HG02678 (cell line): ENCODE measurements around the gene CTRL.

Experiments used
- ATAC-seq: cut with Tn5 transposase; IDR thresholded peaks from one replicate; pipeline ENCODE4 v1.9.1; 2021; ENCODE audit warnings: mild to moderate bottlenecking, moderate library complexity; ENCODE audit not compliant: unreplicated experiment

The CTRL gene

DNA sequence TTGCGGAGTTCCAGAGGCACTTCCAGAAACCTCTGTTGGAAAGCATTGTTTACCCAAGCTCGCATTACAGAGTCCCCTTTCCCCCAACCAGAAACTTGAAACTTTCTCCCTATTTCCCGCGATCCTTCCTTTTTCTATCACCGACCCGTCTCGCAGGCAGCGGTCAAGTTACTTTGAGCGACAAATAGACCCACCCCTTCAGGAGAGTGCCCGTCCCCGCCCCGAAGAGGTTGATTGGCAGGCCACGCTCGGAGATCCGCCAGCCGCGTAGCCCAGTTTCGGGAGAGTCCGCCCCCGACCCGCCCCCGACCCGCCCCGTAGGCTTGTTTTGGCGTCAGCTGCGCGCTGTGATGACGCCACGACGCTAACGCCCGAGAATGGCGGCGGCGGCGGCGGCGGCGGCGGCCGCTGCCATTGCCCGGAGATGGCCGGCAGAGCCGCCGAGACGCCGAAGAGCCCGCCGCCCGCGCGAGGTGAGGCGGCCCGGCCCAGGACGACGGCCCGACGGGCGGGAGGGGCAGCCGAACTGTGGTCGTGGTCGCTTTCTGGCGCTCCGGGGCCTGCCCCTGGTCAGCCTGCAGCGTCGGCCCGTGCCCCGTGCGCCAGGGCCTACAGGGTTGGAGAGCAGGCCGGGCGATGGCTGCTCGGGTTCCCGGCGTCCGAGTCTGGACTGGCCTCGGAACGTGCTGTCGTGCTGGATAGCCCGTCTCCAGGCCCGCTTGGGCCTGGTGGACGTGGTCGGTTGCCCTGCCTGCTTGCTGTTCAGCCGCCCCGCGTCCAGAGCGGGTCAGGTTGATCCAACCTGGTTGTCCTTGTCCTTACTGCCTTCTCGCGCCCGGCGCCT, 38.5 kb downstream of the CTRL start, which contains the start of gene PSKH1:
Gene PSKH1 (plus strand): TSS at position 356 of the 844 bp plus-strand sequence. CDS start 15,496 bp downstream, outside the sequence.
- ATAC-seq = peak; percentile 91

- ATAC-seq = no peak
Observed at GRCh38 chr16:67892375-67892774, 39.3 kb downstream of the CTRL start.

DNA sequence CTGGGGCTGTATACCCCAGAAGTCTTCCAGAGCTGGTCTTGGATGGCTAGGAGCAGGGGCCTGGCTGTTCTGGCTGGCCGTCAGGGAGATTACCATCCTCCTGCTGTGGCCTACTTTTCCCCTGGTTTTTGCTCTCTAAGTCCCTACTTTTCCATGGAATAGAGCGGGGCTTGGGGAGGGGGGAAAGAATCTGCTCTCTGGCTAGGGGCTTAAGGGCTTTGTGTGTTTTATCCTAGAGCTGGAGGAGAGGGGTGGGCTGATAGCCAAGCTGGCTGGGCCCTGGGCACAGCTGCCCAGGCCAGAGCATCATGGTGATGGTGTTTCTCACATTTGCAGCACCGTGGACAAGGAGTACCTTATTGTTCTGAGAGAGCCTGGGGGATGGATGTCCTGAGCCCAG, 43.3 kb downstream of the CTRL start:
- no peak for ATAC-seq

DNA sequence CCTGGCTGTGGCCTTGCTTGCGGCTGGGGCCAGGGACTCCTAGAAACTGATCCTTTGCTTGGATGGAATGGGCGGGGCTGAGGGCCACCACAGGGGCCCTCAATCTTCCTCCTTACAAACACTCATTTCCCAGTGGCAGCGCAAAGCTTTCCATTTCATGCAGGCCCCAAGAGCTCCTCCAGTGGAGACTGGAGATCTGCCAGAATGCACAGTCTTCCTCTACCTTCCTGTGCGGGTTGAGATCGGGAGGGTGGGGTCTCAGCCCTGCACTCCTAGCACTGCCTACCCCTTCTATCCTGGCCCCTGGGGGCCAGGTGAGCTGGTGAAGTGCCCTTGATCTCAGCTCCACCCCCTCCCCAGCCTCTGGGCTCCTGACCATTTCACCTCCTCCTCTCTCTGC, 45.3 kb downstream of the CTRL start:
- ATAC-seq = no peak

- no peak for ATAC-seq
Observed at GRCh38 chr16:67885976-67886375, 45.7 kb downstream of the CTRL start.

- ATAC-seq = no peak
Observed at GRCh38 chr16:67885545-67885944, 46.1 kb downstream of the CTRL start.

DNA sequence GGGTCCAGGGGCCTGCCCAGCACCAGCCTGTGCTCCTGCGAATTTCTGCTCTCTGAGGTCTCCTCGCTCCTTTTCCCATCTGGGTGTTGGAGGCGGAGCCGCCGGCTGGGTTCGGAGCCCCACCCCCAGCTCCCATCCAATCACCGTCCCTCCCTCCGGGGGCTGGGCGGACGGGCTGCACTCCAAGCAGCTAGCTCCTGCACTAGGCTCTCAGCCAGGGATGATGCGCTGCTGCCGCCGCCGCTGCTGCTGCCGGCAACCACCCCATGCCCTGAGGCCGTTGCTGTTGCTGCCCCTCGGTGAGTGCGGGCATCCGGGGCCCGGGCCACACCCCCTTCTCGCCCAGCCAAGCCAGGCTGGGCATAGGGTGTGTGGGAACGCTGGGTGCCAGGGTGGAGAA, 47.0 kb downstream of the CTRL start, which contains the start of gene NRN1L:
Gene NRN1L (plus strand): TSS at position 202 of the 400 bp plus-strand sequence. CDS start 19 bp downstream, at position 221.
- no peak for ATAC-seq

- no peak for ATAC-seq
Observed at GRCh38 chr16:67883872-67884261, 47.8 kb downstream of the CTRL start.

DNA sequence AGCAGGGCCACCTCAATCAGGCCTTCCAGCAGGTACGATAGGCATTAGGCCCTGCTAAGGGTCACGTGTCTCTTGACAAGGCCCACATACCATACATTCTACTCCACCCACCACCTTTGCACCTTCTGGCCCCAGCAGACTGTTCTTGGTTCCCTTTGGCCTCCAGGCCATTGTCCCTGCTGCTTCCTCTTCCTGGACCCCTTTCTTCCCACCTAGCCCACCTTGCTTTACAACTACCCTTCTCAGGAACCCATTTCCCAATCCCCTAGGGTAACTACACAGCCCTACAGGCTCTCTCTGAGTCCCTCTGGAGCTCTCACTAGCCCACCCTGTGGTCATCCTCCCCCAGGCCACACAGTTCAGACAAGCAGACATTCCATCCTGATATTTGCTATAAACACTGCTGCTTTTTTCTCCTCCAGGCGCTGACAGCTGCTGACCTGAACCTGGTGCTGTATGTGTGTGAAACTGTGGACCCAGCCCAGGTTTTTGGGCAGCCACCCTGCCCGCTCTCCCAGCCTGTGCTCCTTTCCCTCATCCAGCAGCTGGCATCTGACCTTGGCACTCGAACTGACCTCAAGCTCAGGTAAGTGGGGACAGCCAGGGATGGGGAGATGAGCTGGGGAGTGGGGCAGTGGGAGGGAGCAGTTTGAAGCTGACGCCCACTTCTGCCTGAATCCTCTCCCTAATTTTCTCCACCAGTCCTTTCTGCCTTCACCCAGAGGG, 48.4 kb downstream of the CTRL start:
- no peak for ATAC-seq

DNA sequence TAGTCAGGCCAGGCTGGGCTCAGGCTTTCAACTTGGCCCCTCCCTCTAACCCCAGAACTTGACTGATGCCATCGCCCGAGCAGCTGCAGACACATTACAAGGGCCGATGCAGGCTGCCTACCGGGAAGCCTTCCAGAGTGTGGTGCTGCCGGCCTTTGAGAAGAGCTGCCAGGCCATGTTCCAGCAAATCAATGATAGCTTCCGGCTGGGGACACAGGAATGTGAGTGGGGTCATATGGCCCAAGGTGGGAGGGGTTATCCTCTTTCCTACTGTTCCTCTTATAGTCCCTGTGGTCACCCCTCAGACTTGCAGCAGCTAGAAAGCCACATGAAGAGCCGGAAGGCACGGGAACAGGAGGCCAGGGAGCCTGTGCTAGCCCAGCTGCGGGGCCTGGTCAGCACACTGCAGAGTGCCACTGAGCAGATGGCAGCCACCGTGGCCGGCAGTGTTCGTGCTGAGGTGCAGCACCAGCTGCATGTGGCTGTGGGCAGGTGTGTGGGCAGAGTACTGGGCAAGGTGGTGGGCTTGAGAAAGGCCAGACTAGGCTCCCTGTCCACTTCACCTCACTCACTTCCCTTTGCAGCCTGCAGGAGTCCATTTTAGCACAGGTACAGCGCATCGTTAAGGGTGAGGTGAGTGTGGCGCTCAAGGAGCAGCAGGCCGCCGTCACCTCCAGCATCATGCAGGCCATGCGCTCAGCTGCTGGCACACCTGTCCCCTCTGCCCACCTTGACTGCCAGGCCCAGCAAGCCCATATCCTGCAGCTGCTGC, 49.1 kb downstream of the CTRL start:
- ATAC-seq = no peak

DNA sequence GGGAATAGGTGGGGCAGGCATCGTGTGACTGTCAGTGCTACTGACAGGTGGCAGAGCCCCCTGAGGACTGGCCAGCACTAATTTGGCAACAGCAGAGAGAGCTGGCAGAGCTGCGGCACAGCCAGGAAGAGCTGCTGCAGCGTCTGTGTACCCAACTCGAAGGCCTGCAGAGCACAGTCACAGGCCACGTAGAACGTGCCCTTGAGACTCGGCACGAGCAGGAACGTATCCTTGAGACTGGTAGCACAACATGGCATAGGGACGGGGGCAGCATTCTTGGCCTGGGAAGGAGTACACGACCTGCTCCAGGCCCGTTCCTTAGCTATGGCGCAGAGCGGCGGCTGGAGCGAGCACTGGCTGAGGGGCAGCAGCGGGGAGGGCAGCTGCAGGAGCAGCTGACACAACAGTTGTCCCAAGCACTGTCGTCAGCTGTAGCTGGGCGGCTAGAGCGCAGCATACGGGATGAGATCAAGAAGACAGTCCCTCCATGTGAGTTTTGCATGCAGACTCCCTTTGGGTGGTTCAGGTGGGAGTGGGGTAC, 50.0 kb downstream of the CTRL start:
- no peak for ATAC-seq

DNA sequence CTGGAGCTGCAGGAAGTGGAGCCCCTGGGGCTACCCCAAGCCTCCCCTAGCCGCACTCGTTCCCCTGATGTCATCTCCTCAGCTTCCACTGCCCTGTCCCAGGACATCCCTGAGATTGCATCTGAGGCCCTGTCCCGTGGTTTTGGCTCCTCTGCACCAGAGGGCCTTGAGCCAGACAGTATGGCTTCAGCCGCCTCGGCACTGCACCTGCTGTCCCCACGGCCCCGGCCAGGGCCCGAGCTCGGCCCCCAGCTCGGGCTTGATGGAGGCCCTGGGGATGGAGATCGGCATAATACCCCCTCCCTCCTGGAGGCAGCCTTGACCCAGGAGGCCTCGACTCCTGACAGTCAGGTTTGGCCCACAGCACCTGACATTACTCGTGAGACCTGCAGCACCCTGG, 51.1 kb downstream of the CTRL start:
- no peak for ATAC-seq

DNA sequence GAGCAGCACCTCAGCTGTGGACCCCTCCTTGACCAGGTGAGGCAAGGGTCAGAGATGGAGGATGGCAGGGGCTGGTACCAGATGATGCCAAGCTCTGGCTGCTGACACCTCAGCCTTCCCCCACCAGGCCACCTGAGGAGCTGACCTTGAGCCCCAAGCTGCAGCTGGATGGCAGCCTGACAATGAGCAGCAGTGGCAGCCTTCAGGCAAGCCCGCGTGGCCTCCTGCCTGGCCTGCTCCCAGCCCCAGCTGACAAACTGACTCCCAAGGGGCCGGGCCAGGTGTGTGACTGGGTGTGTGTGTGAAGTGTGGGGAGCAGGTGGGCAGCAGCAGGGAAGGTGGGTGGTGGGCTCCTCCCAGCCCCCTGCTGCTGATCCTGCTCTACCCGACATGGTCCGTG, 51.7 kb downstream of the CTRL start:
- no peak for ATAC-seq
